GM18499 (cell line): ENCODE data around the gene CDK5R1.

Experiments
- ATAC-seq: cut with Tn5 transposase; IDR thresholded peaks from one replicate; pipeline ENCODE4 v1.9.1; 2021; ENCODE audit warnings: moderate number of reproducible peaks; ENCODE audit not compliant: insufficient read depth, unreplicated experiment

CDK5R1 gene

GRCh38 chr17:32536736-32537643 is 50.2 kb downstream of the CDK5R1 start:
- ATAC-seq = no peak
